Mesothelial cell of epicardium (in vitro differentiated cells): ENCODE data around the gene ZNF710. TPM values are rescaled to one million over a fixed set of nuclear protein-coding genes. Genes with fewer than 3 reads are reported as not detected.
A peak's percentile ranks its signal among the peaks of the same experiment; 100 is the strongest.

Experiments used
- DNase-seq, 2 experiments: peaks; one replicate each; pipeline ENCODE4 v3.0.0; 2021; ENCODE audit warnings: low spot score in 2 of 2; ENCODE audit not compliant: unreplicated experiment in 2 of 2
- H3K27ac Mint-ChIP-seq: 2 replicates; pipeline ENCODE4 v1.8.0; 2021; ENCODE audit warnings: mixed read lengths
- H3K27me3 Mint-ChIP-seq: 2 replicates; pipeline ENCODE4 v1.8.0; 2021; ENCODE audit warnings: low read depth, mixed read lengths
- H3K36me3 Mint-ChIP-seq: 2 replicates; pipeline ENCODE4 v1.8.0; 2021; ENCODE audit warnings: mixed read lengths
- H3K4me1 Mint-ChIP-seq: 2 replicates; pipeline ENCODE4 v1.8.0; 2021; ENCODE audit warnings: mixed read lengths
- H3K4me3 Mint-ChIP-seq: 2 replicates; pipeline ENCODE4 v1.8.0; 2021; ENCODE audit warnings: mild to moderate bottlenecking, moderate library complexity, mixed read lengths
- H3K9me3 Mint-ChIP-seq: 2 replicates; pipeline ENCODE4 v1.8.0; 2021; ENCODE audit warnings: mixed read lengths
- total RNA-seq: library from RNA; stranded (reverse); gene quantifications from 3 replicates; pipeline ENCODE4 v1.2.1, GENCODE V29; 2021
- TF ChIP-seq, protein P1 (sequence below): fragments of 200-600 bp; sonication (generic); IDR thresholded peaks from one replicate; pipeline ENCODE4 v1.5.0; 2021; ENCODE audit warnings: antibody characterized with exemption; ENCODE audit not compliant: unreplicated experiment

ZNF710 gene
- total RNA-seq, 1 donor from 2014 or later, result 30.4 TPM

DNA sequence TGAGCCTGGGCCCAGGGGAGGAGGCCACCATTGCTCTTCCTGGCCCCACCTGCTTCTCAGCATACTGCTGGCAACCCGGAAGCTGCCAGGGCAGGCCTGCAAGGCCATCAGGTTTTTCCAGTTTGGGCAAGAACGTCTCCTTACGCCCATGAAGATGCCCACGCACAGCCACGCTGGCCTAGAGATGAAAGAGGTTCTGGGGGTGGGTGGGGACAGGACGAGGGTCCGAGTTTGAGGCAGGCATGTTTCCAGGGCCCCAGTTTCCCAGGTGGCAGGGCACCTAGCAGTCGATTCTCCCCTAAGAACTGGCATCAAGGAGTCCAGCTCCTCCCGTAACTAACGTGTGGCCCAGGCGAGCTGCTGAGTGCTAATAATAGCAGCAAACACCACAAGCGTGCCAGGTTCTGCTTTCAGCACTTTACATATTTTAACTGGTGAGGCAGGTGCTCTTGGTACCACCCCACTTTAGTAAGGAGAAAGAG lies 45.8 kb downstream of the ZNF710 start:
- Mint-ChIP-seq H3K27ac (peak overlapping the region; percentile 61), H3K4me1 (peaks cover 33% of the 10 kb centered on the region), H3K27me3 (no peaks in the 10 kb centered on the region), H3K9me3 (no peaks in the 10 kb centered on the region), H3K4me3 (no peak overlapping the region), H3K36me3 (no peaks in the 10 kb centered on the region)
- TF ChIP-seq, protein P1, sequence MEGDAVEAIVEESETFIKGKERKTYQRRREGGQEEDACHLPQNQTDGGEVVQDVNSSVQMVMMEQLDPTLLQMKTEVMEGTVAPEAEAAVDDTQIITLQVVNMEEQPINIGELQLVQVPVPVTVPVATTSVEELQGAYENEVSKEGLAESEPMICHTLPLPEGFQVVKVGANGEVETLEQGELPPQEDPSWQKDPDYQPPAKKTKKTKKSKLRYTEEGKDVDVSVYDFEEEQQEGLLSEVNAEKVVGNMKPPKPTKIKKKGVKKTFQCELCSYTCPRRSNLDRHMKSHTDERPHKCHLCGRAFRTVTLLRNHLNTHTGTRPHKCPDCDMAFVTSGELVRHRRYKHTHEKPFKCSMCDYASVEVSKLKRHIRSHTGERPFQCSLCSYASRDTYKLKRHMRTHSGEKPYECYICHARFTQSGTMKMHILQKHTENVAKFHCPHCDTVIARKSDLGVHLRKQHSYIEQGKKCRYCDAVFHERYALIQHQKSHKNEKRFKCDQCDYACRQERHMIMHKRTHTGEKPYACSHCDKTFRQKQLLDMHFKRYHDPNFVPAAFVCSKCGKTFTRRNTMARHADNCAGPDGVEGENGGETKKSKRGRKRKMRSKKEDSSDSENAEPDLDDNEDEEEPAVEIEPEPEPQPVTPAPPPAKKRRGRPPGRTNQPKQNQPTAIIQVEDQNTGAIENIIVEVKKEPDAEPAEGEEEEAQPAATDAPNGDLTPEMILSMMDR, result no peak
- DNase-seq, result no peak

DNA sequence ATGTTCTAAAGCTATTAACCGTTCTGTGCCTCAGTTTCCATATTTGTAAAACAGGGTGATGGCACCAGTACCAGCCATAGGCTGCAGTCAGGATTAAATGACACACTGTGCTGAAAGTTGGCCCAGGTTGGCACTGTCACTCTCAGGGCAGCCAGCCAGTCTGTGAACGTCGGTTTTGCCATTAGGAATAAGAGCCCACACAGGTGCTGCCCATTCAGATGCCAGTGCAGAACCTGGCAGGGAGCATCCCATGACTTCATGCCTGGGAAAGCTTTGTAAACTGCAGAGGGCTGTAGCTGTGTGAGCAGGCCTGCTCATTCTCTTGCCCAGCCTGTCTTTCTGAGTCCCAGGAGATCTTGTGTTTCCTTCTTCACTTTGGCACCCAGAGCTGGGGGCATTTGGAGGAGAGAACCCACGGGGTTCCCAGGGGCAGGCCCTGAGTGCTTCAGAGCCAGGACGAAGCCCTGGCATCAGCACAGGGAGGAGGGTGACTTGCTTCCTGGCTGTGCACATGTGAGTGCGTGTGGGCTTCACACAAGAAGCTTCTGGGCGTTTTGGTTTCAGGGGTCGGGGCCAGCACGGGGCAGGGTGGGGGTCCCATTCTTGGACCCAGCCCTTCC lies 46.9 kb downstream of the ZNF710 start:
- no peaks in the 10 kb centered on the region for H3K27me3 Mint-ChIP-seq
- H3K9me3 Mint-ChIP-seq, result no peaks in the 10 kb centered on the region
- TF ChIP-seq, protein P1, result no peak
- no peaks in the 10 kb centered on the region for H3K36me3 Mint-ChIP-seq
- no peak for DNase-seq
- no peak overlapping the region for H3K27ac Mint-ChIP-seq
- no peak overlapping the region for H3K4me3 Mint-ChIP-seq
- H3K4me1 Mint-ChIP-seq, result peaks cover 33% of the 10 kb centered on the region

DNA sequence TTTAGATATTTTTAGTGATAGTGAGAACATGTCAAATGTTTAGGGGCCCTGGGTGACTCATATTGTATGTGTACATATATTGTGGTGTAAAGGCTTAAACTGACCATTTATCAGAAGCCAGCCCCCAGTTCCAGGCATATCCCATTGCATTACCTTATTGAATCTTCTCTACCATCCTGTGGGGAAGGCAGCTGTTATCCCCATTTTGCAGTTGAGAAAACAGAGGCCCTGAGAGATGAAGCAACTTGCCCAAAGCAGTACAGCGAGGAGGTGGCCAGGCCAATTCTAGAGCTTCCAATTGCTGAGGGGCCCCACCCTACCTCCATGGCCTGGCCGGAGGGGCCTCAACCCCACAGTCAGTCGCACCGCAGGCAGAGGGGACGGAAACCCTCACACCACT lies 47.9 kb downstream of the ZNF710 start:
- H3K9me3 Mint-ChIP-seq, result no peaks in the 10 kb centered on the region
- no peaks in the 10 kb centered on the region for H3K27me3 Mint-ChIP-seq
- TF ChIP-seq, protein P1, result no peak
- H3K4me1 Mint-ChIP-seq, result peaks cover 29% of the 10 kb centered on the region
- no peak overlapping the region for H3K4me3 Mint-ChIP-seq
- no peak overlapping the region for H3K27ac Mint-ChIP-seq
- DNase-seq, result no peak
- no peaks in the 10 kb centered on the region for H3K36me3 Mint-ChIP-seq

DNA sequence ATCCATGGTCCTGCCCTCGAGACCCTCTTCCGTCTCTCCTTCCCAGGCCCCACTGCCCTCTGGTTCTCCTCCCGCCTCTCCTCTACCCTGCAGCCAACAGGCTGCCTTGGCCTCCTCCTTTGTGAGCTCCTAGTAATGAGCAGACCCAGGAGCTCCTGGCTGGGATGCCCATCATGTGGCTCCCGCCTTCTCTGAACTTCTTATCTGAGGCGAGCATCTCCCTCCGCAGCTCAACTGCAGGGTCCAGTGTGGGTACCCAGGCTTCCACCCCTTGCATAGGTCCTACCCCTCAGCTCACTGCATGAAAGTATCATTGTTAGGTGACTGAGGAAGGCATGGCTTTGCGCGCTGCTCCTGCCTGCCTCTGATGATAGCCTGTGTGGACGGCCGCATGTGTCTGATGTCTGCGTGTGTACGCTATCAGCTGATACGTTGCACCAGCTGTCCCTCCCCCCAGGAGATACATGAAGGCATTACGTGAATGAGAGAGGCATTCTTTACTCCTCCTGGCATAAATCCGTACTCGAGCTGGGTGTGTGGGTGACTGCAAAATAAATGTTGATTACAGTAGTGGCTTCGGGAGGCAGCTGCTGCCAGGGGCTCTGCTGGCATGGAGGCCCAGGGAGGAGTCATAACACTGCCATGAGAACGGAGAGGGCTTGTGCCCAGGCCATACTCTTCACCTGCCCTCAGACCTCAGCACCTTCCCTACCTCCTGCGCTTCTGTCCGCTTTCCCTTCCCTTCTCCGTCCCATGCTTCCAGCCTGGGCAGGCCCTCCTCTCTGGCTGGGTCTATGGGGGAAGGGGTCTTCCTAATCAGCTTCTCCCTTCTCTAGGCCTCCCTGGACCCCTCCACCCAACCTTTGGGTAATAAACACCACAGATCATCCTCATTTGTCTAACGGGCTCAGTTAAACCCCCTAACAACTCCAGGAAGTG lies 48.8 kb downstream of the ZNF710 start:
- TF ChIP-seq, protein P1, result no peak
- H3K4me3 Mint-ChIP-seq, result no peak overlapping the region
- DNase-seq, result no peak
- no peaks in the 10 kb centered on the region for H3K36me3 Mint-ChIP-seq
- no peaks in the 10 kb centered on the region for H3K9me3 Mint-ChIP-seq
- H3K27ac Mint-ChIP-seq, result no peak overlapping the region
- H3K27me3 Mint-ChIP-seq, result no peaks in the 10 kb centered on the region
- peaks cover 32% of the 10 kb centered on the region for H3K4me1 Mint-ChIP-seq

DNA sequence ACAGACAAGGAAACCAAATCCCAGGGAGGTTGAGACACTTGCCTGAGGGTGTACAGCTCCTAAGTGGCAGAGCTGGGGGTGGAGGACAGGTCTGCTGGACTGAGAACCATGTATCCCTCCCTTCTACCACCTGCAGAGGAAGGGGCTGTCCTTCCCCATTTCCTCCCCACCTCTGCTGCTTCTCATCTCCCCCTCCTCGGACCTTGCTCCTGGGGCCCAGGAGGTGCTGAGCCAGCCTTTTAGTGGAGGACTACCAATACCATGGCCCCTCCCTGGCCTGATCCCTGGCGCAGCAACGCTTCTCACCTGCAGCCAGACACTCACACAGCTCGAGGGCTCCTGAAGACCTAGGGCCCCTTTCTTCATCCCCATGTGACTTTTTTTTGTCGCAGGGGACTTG lies 50.8 kb downstream of the ZNF710 start:
- TF ChIP-seq, protein P1, result no peak

More for the DNA sequence above, 50.8 kb downstream of the ZNF710 start:
- no peak overlapping the region for H3K4me3 Mint-ChIP-seq
- H3K27me3 Mint-ChIP-seq, result no peaks in the 10 kb centered on the region
- no peaks in the 10 kb centered on the region for H3K36me3 Mint-ChIP-seq
- H3K27ac Mint-ChIP-seq, result no peak overlapping the region
- H3K9me3 Mint-ChIP-seq, result no peaks in the 10 kb centered on the region
- peaks cover 21% of the 10 kb centered on the region for H3K4me1 Mint-ChIP-seq
- no peak for DNase-seq
